ENCODE measurements around the gene HSPA12B.

HSPA12B gene

GRCh38 chr20:3771552-3772058, 39.1 kb downstream of the HSPA12B start:
- Histone ChIP-seq H3K36me3 (ENCODE audit: low read depth) (no peaks in the 10 kb centered on the region), H3K4me1 (ENCODE audit: insufficient read depth, poor library complexity, severe bottlenecking) (peaks cover 5% of the 10 kb centered on the region), H3K27me3 (ENCODE audit: insufficient read depth, poor library complexity, severe bottlenecking) (no peaks in the 10 kb centered on the region), H3K9me3 (ENCODE audit: severe bottlenecking) (no peaks in the 10 kb centered on the region), H3K27ac (ENCODE audit: poor library complexity, severe bottlenecking) (no peak overlapping the region), H3K4me3 (ENCODE audit: severe bottlenecking) (no peak overlapping the region)
- no peak for TF ChIP-seq CTCF (IDR thresholded peaks at IDR 0.05; ENCODE audit: poor library complexity, severe bottlenecking)
- ATAC-seq (ENCODE audit: low read depth) (no peak), DNase-seq (ENCODE audit: low spot score) (no peak)

- ATAC-seq (ENCODE audit: low read depth) (no peak), DNase-seq (ENCODE audit: low spot score) (no peak)
- no peaks in the 10 kb centered on the region for H3K9me3 ChIP-seq (ENCODE audit: severe bottlenecking)
- TF ChIP-seq CTCF (IDR thresholded peaks at IDR 0.05; ENCODE audit: poor library complexity, severe bottlenecking) = no peak
- no peak overlapping the region for H3K4me3 ChIP-seq (ENCODE audit: severe bottlenecking)
- H3K36me3 ChIP-seq (ENCODE audit: low read depth) = no peaks in the 10 kb centered on the region
- H3K4me1 ChIP-seq (ENCODE audit: insufficient read depth, poor library complexity, severe bottlenecking) = no peaks in the 10 kb centered on the region
- no peaks in the 10 kb centered on the region for H3K27me3 ChIP-seq (ENCODE audit: insufficient read depth, poor library complexity, severe bottlenecking)
- no peak overlapping the region for H3K27ac ChIP-seq (ENCODE audit: poor library complexity, severe bottlenecking)
Observed at GRCh38 chr20:3775457-3776108, 43.1 kb downstream of the HSPA12B start.

- H3K27ac ChIP-seq (ENCODE audit: poor library complexity, severe bottlenecking) = no peak overlapping the region
- no peaks in the 10 kb centered on the region for H3K4me1 ChIP-seq (ENCODE audit: insufficient read depth, poor library complexity, severe bottlenecking)
- TF ChIP-seq CTCF (IDR thresholded peaks at IDR 0.05; ENCODE audit: poor library complexity, severe bottlenecking) = no peak
- H3K36me3 ChIP-seq (ENCODE audit: low read depth) = no peaks in the 10 kb centered on the region
- DNase-seq (ENCODE audit: low spot score) = no peak
- no peaks in the 10 kb centered on the region for H3K27me3 ChIP-seq (ENCODE audit: insufficient read depth, poor library complexity, severe bottlenecking)
- H3K9me3 ChIP-seq (ENCODE audit: severe bottlenecking) = no peaks in the 10 kb centered on the region
- peak overlapping the region; percentile 27 for H3K4me3 ChIP-seq (ENCODE audit: severe bottlenecking)
- peak; percentile 0; the same call in 1 of the 3 replicates for ATAC-seq (ENCODE audit: low read depth)
Observed at GRCh38 chr20:3777381-3777715, 44.9 kb downstream of the HSPA12B start.

- peak; percentile 71 for ATAC-seq (ENCODE audit: low read depth)
Observed at GRCh38 chr20:3777716-3778629, 45.5 kb downstream of the HSPA12B start.

More at GRCh38 chr20:3777716-3778629, 45.5 kb downstream of the HSPA12B start:
- H3K36me3 ChIP-seq (ENCODE audit: low read depth) = no peaks in the 10 kb centered on the region
- H3K27me3 ChIP-seq (ENCODE audit: insufficient read depth, poor library complexity, severe bottlenecking) = no peaks in the 10 kb centered on the region
- peak; percentile 18 for TF ChIP-seq CTCF (IDR thresholded peaks at IDR 0.05; ENCODE audit: poor library complexity, severe bottlenecking)
- no peaks in the 10 kb centered on the region for H3K4me1 ChIP-seq (ENCODE audit: insufficient read depth, poor library complexity, severe bottlenecking)
- DNase-seq (ENCODE audit: low spot score) = peak; percentile 77
- no peaks in the 10 kb centered on the region for H3K9me3 ChIP-seq (ENCODE audit: severe bottlenecking)
- H3K27ac ChIP-seq (ENCODE audit: poor library complexity, severe bottlenecking) = no peak overlapping the region
- peak overlapping the region; percentile 27 for H3K4me3 ChIP-seq (ENCODE audit: severe bottlenecking)

Data from RWPE2 (cell line).